ENCODE measurements around the gene RHBDF2.
A peak's percentile ranks its signal among the peaks of the same experiment; 100 is the strongest.
"Not testable (repeated sequence)": the region's sequence is repeated elsewhere in the genome, so short reads cannot be mapped to it uniquely, and the experiment has no call there.

The RHBDF2 gene

DNA sequence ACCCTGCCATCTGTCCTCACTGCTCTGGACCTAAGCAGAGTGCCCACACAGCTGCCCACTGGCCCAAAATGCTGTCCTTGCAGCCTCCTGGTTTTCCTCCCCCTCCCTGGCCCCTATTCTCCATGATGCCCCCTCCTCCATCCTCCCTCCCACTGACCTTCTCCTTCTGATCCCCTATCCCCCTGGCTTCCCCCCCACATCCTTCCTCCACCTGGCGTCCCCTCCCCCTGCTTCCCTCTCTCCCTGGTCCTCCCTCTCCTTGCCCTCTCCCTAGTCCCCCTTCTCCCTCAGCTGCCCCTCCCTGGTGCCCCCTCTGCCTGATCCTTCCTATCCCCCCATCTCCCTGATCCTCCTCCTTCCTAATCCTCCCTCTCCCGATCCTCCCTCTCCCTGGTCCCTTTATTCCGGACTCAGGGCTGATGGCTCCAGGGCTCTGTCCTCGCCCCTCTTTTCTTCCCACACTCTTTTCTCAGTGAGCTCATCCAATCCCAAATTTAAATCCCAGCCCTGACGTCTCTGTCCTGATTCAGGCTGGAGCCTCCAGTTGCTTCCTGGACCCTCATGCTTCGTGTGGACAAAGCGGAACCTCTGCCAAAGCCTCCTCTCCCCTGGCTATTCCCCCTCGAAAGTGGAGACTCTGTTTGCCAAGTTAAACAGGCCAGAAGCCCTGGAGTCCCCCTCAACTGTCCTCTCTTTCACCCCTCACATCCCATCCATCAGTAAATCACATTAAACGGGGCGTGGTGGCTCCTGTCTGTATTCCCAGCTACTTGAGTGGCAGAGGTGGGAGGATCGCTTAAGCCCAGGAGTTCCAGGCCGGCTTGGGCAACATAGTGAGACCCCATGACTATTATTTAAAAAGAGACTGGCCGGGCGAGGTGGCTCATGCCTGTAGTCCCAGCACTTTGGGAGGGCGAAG lies 18.1 kb upstream of the RHBDF2 start:
- TF ChIP-seq, protein P1, sequence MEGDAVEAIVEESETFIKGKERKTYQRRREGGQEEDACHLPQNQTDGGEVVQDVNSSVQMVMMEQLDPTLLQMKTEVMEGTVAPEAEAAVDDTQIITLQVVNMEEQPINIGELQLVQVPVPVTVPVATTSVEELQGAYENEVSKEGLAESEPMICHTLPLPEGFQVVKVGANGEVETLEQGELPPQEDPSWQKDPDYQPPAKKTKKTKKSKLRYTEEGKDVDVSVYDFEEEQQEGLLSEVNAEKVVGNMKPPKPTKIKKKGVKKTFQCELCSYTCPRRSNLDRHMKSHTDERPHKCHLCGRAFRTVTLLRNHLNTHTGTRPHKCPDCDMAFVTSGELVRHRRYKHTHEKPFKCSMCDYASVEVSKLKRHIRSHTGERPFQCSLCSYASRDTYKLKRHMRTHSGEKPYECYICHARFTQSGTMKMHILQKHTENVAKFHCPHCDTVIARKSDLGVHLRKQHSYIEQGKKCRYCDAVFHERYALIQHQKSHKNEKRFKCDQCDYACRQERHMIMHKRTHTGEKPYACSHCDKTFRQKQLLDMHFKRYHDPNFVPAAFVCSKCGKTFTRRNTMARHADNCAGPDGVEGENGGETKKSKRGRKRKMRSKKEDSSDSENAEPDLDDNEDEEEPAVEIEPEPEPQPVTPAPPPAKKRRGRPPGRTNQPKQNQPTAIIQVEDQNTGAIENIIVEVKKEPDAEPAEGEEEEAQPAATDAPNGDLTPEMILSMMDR (conservative IDR thresholded peaks at IDR 0.05; ENCODE audit: low read length): no peak
- no peak overlapping the region for H3K4me3 ChIP-seq (ENCODE audit: low read length)
- DNase-seq (ENCODE audit: low read depth): no peak

DNA sequence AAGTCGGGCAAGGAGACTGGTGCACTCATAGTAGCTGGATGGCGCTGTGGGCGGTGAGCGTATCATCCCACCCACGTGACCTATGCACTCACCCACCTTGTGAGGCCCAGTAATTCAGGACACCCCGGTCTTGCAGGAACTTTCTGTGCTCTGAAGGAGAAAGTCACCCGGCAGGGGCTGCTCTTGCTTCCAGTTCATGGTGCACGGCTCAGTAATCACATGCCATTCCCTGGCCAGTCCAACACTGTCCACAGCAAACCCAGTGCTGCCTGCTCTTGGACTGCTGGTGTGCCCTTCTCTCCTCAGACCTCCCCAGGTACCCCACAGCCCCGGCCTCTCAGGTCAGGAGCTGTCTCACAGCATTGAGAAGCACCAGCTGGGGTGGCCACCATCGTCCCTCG lies 16.4 kb upstream of the RHBDF2 start:
- TF ChIP-seq, protein P1 (conservative IDR thresholded peaks at IDR 0.05; ENCODE audit: low read length): no peak
- no peak for DNase-seq (ENCODE audit: low read depth)
- no peak overlapping the region for H3K4me3 ChIP-seq (ENCODE audit: low read length)

DNA sequence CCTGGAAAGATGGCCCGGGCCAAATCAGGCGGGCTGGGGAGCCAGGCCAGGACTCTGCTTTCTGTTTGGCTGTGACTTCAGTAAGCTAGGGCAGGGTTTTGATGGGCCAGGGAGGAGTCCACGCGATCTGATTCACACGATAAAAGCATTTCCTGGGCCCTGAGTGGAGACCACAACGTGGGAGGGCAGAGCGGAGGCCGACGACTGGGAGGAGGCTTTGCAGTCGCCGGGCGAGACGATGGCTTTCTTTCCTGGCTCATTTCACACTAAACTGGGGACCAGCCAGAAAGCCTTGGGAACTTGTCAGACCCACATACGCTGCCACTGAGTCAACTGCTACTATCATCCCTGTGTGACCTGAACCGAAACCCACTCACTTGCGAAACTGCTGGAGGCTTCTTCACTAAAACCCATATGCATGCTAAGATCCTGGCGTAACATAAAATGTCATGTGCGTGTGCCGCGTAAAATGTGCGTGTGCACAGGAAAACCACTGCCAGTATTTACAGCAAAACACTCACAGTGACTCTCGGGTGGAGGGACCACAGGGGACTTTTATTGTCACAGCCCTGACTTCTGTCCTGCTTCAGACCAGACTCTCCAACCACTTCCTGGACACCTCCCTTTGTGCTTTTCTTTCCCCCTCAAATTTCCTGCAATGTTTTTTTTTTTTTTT lies 14.2 kb upstream of the RHBDF2 start:
- TF ChIP-seq, protein P1 (conservative IDR thresholded peaks at IDR 0.05; ENCODE audit: low read length): no peak
- H3K4me3 ChIP-seq (ENCODE audit: low read length): peak overlapping the region; percentile 48
- peak; percentile 100 for DNase-seq (ENCODE audit: low read depth)

DNA sequence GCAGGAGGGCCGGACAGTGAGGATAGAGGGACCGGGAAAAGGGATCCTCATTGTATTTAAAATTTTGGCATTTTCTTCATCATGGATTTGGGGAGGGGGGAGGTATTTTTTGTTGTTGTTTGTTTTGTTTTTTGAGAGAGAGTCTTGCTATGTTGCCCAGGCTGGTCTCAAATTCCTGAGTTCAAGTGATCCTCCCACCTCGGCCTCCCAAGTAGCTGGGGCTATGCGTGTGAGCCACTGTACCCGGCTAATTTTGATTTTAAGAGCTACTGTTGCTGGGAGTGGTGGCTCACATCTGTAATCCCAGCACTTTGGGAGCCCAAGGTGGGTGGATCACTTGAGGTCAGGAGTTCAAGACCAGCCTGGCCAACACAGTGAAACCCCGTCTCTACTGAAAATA lies 13.1 kb upstream of the RHBDF2 start:
- H3K4me3 ChIP-seq (ENCODE audit: low read length); DNase-seq (ENCODE audit: low read depth): not testable (repeated sequence)

DNA sequence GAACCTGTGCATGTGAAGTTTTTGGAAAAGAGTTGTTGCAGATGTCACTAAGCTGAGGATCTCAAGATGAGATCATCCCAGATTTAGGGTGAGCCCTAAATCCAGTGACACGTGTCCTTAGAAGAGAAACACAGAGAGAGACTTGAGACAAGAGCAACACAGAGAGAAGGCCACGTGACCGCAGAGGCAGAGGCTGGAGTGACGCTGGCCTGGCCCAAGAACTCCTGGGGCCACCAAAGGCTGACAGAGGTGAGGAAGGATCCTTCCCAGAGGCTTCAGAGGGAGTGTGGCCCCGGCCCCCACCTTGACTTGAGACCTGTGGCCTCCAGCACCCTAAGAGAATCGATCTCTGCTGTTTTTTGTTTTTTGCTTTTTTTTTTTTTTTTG lies 12.1 kb upstream of the RHBDF2 start:
- TF ChIP-seq, protein P1 (conservative IDR thresholded peaks at IDR 0.05; ENCODE audit: low read length): no peak
- no peak overlapping the region for H3K4me3 ChIP-seq (ENCODE audit: low read length)
- DNase-seq (ENCODE audit: low read depth): no peak

DNA sequence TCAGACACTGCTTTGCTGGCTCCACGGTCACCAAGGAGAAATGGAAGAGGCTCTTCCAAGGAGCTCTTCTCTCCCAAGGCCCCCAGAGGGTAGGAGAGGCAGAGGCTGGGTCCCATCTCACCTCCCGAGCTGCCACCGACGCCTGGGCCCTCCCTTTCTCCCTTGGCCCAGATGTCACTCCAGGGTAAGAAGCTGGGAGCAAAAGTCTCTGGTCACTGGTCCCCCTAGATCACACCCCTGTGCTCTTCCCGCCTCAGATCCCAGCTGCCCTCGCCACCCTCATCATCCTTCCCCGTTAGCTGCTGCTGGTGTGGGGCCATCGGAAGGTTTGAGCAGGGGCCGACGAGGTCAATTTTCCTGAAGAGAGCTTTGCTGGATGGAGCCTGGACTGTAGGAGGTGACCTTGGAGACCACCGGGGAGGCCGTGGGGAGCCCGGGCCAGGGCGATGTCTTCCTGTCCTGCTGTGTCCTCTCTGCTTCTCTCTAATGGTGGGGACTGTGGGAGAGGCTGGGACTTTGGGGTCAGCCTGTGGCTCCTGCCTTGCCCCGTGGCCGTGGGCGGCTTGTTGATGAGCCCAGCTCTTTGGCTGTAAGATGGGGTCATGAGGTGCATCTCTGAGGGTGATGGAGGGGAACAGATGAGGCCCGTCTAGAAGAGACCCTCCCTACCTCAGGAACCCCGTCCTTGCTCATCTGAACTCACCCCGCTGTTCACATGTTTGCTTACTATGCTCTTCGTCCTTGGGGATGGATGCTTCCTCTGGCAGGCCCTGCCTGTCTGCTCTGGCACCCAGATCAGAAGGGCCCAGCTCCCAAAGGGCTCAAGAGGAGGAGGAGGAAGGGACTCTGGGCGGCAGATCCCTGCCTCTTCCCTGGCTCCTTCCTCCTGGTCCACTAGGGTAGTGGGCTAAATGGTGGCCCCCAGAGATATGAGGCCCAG lies 11.4 kb upstream of the RHBDF2 start:
- no peak overlapping the region for H3K4me3 ChIP-seq (ENCODE audit: low read length)
- TF ChIP-seq, protein P1 (conservative IDR thresholded peaks at IDR 0.05; ENCODE audit: low read length): no peak

More for the DNA sequence above, 11.4 kb upstream of the RHBDF2 start:
- DNase-seq (ENCODE audit: low read depth): no peak
